HL-60 (cell line): ENCODE measurements around the gene KIZ.

Source experiments
- POLR2AphosphoS5 ChIP-seq: IDR thresholded peaks from 2 replicates; pipeline ENCODE4 v1.6.1; 2012; ENCODE audit warnings: low read depth
- TF ChIP-seq, protein P1 (sequence below): IDR thresholded peaks from one replicate; pipeline ENCODE4 v1.5.1; 2011; ENCODE audit warnings: low read length, control low read depth, inconsistent platforms; ENCODE audit not compliant: insufficient read depth
- TF ChIP-seq, protein P2 (sequence below): IDR thresholded peaks from 2 replicates; pipeline ENCODE4 v1.6.1; 2012; ENCODE audit warnings: low read depth; ENCODE audit not compliant: insufficient replicate concordance

DNA sequence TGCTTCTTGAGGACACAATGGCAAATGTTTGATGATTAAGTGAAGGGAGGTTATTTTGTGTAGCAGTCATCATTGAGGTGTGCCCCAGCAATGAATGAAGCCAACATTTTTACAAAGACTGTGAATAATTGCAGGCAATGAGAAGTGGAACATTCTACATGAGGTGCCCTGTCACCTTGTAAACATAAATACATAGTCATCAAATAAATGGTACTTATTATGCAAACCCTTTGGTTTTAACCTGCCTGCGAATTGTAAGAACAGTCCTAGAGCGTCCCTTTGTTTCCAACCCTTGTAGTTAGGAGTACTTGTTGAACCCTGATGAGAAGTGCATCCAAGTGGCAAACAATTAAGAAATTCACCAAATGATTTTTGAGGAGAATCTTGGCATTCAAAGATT lies 7.1 kb upstream of the KIZ start:
- TF ChIP-seq POLR2AphosphoS5, result no peak
- TF ChIP-seq, protein P1, sequence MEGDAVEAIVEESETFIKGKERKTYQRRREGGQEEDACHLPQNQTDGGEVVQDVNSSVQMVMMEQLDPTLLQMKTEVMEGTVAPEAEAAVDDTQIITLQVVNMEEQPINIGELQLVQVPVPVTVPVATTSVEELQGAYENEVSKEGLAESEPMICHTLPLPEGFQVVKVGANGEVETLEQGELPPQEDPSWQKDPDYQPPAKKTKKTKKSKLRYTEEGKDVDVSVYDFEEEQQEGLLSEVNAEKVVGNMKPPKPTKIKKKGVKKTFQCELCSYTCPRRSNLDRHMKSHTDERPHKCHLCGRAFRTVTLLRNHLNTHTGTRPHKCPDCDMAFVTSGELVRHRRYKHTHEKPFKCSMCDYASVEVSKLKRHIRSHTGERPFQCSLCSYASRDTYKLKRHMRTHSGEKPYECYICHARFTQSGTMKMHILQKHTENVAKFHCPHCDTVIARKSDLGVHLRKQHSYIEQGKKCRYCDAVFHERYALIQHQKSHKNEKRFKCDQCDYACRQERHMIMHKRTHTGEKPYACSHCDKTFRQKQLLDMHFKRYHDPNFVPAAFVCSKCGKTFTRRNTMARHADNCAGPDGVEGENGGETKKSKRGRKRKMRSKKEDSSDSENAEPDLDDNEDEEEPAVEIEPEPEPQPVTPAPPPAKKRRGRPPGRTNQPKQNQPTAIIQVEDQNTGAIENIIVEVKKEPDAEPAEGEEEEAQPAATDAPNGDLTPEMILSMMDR, result no peak
- TF ChIP-seq, protein P2, sequence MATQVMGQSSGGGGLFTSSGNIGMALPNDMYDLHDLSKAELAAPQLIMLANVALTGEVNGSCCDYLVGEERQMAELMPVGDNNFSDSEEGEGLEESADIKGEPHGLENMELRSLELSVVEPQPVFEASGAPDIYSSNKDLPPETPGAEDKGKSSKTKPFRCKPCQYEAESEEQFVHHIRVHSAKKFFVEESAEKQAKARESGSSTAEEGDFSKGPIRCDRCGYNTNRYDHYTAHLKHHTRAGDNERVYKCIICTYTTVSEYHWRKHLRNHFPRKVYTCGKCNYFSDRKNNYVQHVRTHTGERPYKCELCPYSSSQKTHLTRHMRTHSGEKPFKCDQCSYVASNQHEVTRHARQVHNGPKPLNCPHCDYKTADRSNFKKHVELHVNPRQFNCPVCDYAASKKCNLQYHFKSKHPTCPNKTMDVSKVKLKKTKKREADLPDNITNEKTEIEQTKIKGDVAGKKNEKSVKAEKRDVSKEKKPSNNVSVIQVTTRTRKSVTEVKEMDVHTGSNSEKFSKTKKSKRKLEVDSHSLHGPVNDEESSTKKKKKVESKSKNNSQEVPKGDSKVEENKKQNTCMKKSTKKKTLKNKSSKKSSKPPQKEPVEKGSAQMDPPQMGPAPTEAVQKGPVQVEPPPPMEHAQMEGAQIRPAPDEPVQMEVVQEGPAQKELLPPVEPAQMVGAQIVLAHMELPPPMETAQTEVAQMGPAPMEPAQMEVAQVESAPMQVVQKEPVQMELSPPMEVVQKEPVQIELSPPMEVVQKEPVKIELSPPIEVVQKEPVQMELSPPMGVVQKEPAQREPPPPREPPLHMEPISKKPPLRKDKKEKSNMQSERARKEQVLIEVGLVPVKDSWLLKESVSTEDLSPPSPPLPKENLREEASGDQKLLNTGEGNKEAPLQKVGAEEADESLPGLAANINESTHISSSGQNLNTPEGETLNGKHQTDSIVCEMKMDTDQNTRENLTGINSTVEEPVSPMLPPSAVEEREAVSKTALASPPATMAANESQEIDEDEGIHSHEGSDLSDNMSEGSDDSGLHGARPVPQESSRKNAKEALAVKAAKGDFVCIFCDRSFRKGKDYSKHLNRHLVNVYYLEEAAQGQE, result no peak
